ENCODE data around the gene YDJC.

Gene YDJC

DNA sequence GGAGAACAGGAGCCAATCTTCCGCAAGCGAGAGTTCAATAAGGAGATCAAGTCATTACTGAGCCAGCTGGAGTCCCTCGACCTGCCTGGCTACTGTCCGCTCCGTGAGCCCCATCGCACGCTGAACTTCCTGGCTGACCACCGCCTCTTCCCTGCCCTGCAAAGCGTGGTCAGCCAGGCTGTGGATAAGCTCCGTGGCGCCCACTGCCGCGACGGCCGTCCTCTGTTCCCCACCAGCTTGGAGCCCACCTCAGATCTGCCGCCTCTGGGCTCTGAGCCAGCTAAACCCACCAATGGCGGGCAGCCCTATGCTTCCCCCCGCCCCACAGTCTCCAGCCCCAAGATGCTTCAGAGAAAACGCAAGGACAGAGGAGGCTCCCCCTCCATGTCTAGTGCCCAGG, 5.0 kb upstream of the YDJC start:
- no peak for DNase-seq (ENCODE audit: low read depth)
- TF ChIP-seq, protein P1, sequence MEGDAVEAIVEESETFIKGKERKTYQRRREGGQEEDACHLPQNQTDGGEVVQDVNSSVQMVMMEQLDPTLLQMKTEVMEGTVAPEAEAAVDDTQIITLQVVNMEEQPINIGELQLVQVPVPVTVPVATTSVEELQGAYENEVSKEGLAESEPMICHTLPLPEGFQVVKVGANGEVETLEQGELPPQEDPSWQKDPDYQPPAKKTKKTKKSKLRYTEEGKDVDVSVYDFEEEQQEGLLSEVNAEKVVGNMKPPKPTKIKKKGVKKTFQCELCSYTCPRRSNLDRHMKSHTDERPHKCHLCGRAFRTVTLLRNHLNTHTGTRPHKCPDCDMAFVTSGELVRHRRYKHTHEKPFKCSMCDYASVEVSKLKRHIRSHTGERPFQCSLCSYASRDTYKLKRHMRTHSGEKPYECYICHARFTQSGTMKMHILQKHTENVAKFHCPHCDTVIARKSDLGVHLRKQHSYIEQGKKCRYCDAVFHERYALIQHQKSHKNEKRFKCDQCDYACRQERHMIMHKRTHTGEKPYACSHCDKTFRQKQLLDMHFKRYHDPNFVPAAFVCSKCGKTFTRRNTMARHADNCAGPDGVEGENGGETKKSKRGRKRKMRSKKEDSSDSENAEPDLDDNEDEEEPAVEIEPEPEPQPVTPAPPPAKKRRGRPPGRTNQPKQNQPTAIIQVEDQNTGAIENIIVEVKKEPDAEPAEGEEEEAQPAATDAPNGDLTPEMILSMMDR (IDR thresholded peaks at IDR 0.05; ENCODE audit: low read length, missing control alignments), result no peak
- no peak overlapping the region for H3K4me3 ChIP-seq (replicated peaks; ENCODE audit: low read depth, low read length)

DNA sequence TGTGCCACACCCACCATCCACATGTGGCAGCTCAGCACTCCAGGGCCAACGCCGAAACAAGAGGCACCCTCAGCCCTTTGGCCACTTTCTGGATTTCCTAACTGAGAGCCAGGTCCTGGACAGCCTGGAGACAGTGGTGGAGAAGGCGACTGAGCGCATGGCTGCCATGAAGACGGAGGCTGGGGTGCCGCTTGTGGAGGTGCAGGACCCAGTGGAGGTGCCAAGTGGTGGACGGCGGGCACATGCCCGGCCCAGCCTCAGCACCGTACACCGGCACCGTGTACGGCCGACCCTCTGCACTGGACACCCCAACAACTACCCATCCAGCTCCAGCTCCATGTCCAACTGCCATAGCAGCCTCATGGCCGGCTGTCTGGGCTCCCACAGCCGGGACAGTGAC, 4.3 kb upstream of the YDJC start:
- no peak for DNase-seq (ENCODE audit: low read depth)
- TF ChIP-seq, protein P1 (IDR thresholded peaks at IDR 0.05; ENCODE audit: low read length, missing control alignments), result no peak
- H3K4me3 ChIP-seq (replicated peaks; ENCODE audit: low read depth, low read length), result no peak overlapping the region

DNA sequence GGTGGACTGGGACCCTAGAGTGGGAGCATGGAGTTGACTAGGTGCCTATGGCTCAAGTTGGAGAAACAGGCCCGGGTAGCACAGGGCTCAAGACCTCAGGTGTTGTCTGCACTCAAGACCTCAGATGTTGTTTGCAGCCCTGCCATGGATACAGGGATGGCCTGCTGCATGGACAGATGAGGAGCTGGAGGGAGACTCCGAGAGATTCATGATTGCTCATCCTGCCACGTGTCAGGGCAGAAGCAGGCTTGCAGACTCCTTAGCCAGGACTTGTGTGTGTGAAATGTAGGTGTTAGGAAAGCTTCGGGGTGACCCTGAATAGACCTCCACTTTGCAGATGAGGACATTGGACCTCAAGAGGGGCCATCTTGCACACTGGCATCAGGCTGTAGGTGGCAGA, 3.7 kb upstream of the YDJC start:
- no peak for DNase-seq (ENCODE audit: low read depth)
- H3K4me3 ChIP-seq (replicated peaks; ENCODE audit: low read depth, low read length), result no peak overlapping the region
- TF ChIP-seq, protein P1 (IDR thresholded peaks at IDR 0.05; ENCODE audit: low read length, missing control alignments), result no peak

DNA sequence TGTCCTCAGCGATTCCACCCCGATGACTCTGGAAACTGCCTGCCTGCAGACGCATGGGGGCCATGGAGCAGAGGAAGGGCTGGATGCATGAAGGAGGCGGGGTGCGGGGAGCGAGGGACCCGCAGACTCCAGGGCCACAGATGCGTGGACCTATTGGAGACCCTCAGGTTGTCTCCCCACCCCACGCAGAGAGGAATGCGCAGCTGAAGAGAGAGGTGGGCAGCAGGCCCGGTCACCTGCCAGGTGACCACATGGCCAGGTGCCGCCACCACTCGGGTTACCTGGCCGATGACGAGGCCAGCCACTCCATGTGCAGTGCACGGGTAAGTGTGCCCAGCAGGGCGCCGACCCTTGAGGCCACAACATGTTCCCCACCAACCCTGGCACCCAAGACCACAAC, 3.1 kb upstream of the YDJC start:
- DNase-seq (ENCODE audit: low read depth), result no peak
- TF ChIP-seq, protein P1 (IDR thresholded peaks at IDR 0.05; ENCODE audit: low read length, missing control alignments), result no peak
- no peak overlapping the region for H3K4me3 ChIP-seq (replicated peaks; ENCODE audit: low read depth, low read length)

DNA sequence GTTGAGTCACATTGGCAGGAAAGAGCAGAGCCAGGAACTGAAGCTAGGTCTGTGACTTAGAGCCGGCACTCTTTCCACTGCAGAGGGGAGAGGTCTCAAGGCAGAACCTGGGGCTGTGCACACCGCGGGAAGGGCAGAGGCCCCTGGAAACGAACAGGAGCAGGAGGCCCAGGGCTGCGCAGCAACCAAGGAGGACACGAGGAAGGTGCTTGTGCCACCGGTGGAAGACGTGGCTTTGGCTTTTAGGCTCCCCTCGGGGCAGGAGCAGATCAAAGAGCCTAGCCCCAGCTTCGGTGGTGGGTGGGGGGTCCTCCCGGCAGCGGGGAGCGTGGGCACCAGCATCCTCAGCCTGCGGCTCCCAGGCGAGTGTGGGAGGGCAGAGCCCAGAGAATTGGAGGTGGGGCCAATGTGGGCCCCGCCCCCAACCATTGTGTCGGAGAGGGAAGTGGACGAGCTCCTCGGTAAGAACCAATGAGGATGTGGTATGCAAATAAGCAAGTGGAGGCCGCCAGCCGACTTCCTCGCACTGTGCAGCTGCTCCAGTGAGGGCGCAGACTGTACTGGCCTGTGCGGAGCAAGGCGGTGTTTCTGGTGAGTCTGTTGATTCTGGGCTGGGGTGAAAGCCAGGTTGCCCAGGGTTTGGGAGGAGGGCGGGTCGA, 2.5 kb upstream of the YDJC start, which contains the start of gene CCDC116:
Gene CCDC116 (plus strand): TSS at position 524 of the 659 bp plus-strand sequence. CDS start 422 bp downstream, outside the sequence.
- no peak for DNase-seq (ENCODE audit: low read depth)
- TF ChIP-seq, protein P1 (IDR thresholded peaks at IDR 0.05; ENCODE audit: low read length, missing control alignments), result no peak
- no peak within 1 kb of the TSS for H3K4me3 ChIP-seq (replicated peaks; ENCODE audit: low read depth, low read length)

DNA sequence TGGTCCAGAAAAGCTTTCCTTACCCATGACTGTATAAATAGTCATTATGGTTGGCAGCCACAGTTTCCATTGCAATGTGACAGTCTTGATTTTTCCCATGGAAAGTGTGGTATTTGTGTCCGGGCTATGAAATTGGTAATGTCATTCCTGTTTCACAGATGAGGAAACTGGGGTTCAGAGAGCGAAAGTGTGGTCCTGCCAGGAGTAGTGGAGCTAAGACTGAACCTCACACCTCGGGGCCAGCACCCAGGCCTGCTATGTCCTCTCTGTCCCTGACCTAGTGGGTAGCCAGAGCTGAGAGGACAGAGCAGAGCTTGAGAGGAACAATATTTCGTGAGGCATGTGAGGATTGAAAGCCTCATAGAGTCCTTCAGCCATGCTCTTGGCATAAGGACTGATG, 1.2 kb upstream of the YDJC start:
- DNase-seq (ENCODE audit: low read depth), result no peak
- H3K4me3 ChIP-seq (replicated peaks; ENCODE audit: low read depth, low read length), result no peak overlapping the region
- TF ChIP-seq, protein P1 (IDR thresholded peaks at IDR 0.05; ENCODE audit: low read length, missing control alignments), result no peak

All from fibroblast of pulmonary artery (primary cell).